ENCODE data around the gene ADAMTS17.
A peak's percentile ranks its signal among the peaks of the same experiment; 100 is the strongest.
"Not testable (repeated sequence)": the region's sequence is repeated elsewhere in the genome, so short reads cannot be mapped to it uniquely, and the experiment has no call there.

ADAMTS17 gene

GRCh38 chr15:100340721-100341238 lies 995 bp downstream of the ADAMTS17 start:
- peak; percentile 33 for DNase-seq (ENCODE audit: low spot score)

- DNase-seq (ENCODE audit: low spot score) = no peak
Observed at GRCh38 chr15:100339999-100340398, 1.8 kb downstream of the ADAMTS17 start.

- DNase-seq (ENCODE audit: low spot score) = not testable (repeated sequence)
Observed at GRCh38 chr15:100339451-100339850, 2.3 kb downstream of the ADAMTS17 start.

GRCh38 chr15:100338971-100339444 lies 2.8 kb downstream of the ADAMTS17 start:
- DNase-seq (ENCODE audit: low spot score) = peak; percentile 83

DNA sequence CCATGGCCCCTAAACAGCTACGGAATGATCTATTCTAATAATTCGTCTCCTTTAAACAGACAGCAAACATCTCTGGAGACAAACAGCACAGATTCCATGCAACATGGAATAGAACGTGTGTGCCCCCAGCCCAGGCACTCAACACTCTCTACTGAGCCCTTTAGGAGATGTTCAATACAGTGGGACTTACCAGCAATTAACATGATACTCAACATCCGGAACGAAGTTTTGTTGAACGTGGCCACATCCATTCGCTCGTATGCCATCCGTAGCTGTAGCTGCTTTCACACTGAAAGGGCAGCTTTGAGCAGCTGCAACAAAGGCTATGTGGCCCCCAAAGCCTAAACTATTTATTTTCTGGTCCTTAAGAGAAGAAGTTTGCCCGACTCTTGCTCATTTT lies 3.5 kb downstream of the ADAMTS17 start:
- no peak for DNase-seq (ENCODE audit: low spot score)

DNA sequence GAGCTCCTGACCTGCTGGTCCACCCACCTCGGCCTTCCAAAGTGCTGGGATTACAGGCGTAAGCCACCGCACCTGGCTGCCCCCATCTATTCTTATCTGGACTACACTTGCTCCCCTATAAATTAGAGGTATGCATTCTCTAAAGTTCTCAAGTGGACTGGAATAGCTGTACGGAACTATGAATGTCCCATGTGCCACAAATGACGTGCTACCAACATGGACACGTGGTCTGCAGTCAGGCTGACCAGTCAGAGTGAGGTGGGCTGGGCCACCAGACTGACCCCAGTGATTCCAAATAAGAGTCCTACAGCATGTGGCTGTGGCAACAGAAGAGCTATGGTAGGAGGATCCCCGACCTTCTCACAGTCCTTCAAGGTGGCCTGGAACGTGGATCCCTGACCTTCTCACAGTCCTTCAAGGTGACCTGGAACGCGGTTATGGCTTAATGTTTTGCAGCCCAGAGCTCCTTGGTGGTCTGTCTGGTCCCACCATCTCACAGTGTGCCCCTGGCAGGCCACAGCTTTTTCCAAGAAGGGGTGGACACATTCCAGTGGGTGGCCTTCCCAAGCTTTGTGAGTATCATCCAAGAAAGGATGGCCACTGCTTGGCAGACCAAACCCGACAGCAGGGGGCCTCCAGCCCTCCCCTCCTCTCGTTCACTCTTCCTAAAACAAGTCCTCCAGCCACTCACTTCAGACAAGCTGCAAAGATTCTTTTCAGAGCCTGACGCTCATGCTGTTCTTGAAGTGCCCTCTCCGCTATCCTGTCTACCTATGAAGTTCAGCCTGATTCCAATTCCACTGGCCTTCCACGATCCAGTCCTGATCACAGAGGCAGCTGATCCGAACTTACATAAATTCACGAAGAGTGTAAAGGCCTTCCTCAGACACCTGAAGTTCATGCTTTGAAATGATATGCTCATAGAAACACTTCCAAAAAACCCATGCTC lies 4.4 kb downstream of the ADAMTS17 start:
- no peak for DNase-seq (ENCODE audit: low spot score)

DNA sequence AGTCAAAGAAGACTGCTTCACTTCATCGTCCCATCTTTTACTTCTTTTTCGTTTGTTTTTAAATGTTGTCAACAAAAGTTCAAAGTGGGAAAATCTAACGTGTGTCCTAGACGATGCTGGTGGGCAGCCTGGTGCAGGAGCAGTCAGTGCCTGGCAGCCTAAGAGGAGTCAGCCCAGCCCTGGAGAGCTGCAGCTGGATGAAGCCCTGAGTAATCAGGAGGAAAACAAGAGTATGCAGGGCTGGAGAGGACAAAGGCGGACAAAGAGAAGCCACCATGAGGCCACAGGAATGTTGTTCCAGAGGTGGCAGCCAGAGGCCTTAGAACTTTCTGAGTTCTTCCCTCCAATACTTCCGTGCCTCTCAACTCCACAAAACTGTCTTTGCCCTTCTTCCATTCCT lies 5.7 kb downstream of the ADAMTS17 start:
- DNase-seq (ENCODE audit: low spot score) = no peak

DNA sequence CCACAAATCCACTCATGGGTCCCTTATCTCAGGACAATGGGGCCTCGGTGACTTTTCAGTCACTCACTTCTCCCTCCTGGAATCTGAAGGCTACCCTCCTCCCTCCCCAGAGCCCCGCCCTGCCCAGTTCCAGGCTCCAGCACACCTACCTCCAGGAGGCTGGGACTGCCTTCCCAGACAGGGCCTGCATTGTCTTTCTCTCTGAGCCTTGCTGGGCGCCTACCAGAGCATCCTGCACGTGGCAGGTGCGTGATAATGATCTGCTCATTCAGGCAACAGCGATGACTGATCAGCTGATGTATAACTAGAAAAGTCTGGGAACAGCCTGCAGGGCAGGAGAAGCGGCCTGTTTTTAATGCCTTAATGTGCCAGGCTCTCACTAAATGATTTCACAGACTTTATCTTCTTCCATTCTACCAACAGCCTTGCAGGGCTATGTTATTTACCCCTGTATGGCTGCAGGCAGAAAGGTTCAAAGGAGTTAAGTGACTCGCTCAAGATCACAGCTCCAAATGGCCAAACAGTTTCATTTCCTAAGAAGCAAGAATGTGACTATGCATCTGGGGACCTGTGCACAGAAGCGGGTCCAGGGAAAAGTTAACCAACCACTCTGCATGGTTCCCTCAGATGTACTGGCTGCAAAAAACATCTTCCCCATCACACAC lies 6.3 kb downstream of the ADAMTS17 start:
- peak; percentile 53 for DNase-seq (ENCODE audit: low spot score)

- DNase-seq (ENCODE audit: low spot score) = no peak
Observed at GRCh38 chr15:100334905-100335304, 6.9 kb downstream of the ADAMTS17 start.

DNA sequence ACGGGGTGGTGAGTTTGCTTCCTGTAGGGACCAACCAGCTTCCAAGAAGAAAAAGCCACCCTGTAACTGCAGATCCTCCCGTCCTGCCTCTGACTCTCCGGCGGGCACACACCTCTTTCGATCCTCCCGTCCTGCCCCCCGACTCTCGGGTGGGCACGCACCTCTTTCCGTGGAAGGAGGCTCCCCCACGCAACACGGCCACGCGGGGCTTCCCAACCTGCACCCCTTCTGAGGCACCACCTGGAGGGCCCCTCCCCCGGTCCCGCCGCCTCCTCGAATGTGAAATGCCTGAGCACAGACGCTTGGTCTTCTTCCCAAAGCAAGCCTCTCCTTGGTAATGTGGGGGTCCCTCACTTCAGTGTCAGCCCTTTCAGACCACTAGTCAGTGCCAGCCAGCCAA lies 7.3 kb downstream of the ADAMTS17 start:
- no peak for DNase-seq (ENCODE audit: low spot score)

- no peak for DNase-seq (ENCODE audit: low spot score)
Observed at GRCh38 chr15:100334015-100334414, 7.8 kb downstream of the ADAMTS17 start.

DNA sequence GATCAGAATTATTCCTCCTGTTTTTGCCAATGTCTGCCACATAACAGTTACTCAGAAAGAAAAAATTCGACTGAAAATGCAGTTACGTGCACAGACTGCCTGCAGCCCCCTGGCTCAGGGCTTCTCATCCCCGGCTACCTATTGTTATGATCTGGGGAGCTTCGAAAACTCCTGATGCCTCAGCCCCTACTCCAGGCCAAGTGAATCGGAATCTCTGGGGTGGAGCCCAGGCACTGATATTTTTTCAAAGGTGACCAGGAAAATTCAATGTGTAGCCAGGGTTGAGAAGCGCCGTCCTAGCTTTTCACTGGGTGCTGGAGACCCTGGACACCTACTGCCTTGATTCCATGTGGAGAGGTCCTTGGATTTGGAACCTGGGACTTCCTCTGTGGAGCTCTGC lies 8.5 kb downstream of the ADAMTS17 start:
- DNase-seq (ENCODE audit: low spot score) = no peak

- no peak for DNase-seq (ENCODE audit: low spot score)
Observed at GRCh38 chr15:100332721-100333120, 9.1 kb downstream of the ADAMTS17 start.

DNA sequence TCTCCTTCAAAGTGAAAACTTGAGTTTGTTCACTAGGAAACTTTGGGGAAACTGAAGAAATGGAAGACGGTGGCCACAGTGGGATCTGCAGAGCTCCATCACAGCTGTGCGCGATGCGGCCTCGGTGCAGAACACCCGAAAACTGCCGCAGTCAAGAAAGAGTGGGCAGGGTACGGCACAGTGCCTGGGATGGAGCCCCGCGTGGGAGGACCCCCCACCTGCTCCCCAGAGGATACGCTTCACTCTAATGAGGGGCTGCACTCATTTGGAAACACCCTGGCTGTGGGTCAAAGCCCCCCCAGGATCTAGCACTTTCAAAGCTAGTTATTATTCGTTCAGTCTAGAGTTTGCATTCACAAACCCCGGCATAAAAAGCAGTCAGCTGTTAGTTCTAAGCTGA lies 9.5 kb downstream of the ADAMTS17 start:
- no peak for DNase-seq (ENCODE audit: low spot score)

- no peak for DNase-seq (ENCODE audit: low spot score)
Observed at GRCh38 chr15:100330629-100331215, 11.1 kb downstream of the ADAMTS17 start.

DNA sequence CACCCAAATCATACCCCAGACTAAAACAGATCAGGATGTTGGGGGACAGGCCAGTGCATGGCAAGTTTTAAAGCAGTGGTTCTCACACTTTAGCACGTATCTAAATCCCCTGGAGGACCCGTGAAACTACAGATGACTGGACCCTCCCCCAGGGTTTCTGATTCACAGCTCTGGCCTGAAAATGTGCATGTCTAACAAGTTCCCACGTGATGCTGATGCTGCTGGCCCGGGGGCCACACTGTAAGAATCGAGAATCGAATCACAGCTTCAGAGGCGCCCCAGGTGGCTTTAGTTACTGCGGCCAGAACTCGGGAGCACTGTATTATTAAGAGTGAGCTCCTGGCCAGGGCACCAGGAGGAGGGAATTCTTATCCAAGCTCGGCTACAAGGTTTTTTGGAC lies 11.6 kb downstream of the ADAMTS17 start:
- no peak for DNase-seq (ENCODE audit: low spot score)

DNA sequence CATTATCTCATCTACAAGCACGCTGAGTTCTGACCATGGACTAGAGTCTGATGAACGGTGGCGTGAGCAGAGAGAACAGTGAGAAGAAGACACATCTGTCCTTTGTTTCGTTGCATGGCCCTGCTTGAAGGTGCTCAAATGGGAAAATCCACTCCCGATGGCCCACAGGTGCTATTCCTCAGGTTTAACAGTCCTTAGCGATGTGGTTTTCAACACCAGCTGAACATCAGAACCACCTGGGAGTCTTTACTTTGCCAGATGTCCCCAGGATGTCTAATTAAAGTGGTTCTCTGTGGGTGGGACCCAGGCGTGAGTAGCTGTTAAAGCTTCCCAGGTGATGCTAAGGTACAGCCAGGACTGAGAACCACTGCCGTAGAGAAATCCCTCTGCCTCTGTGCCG lies 13.0 kb downstream of the ADAMTS17 start:
- no peak for DNase-seq (ENCODE audit: low spot score)

GRCh38 chr15:100318880-100319279 lies 22.9 kb downstream of the ADAMTS17 start:
- DNase-seq (ENCODE audit: low spot score) = no peak

DNA sequence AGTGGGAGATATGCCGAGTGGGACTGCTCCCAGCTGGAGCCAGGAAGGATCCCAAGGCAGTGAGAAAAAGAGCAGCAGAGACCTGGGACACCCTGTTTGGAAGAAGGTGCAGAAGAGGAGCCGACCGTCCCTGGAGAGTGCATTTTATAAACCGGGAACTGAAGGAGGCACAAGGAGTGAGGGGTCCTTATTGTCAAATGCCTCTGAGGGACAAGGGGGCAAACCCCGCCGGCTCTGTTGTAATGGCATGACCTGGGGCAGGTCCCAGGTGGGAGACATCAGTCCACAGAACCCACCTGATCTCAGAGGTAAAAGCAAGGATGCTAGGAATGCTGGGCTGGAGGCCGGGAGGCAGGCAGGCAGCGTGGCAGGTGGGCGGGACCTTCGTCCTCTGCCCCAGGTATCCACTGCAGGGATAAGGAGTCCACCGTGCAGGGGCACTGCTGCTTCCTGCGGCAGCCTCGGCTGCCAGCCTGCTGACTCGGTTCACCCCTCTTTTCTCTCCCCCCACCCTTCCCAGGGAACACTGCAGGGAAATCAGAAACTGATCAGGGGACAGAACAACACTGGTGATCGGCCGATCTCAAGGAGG lies 26.9 kb downstream of the ADAMTS17 start:
- no peak for DNase-seq (ENCODE audit: low spot score)

- DNase-seq (ENCODE audit: low spot score) = no peak
Observed at GRCh38 chr15:100311833-100312476, 29.8 kb downstream of the ADAMTS17 start.

DNA sequence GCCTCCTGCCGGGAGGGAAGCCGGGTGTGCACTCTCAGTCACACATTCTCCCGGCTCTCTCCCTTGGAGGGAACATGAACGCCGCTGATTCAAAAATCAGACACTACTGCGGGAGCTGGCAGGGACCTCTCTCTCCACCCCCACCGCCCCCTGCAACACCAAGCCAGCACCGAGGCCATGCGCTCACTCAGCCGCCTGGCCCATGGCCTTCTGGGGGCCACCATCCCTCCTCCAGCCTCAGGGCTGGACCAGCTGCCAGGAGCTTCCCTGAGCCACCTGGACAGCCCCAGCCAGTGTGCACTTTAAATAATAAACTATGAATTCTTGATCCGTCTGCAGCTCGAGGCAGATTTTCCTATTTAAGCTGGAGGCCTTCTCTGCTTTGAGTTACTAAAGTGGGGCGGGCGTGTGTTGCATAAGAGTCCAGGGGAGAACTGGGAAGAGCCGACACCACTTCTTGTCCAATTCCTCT lies 30.6 kb downstream of the ADAMTS17 start:
- no peak for DNase-seq (ENCODE audit: low spot score)

Measured in kidney tubule cell (primary cell).